Middle frontal gyrus (tissue), 1 donor: ENCODE measurements around the gene FAM107B.
"Not testable (repeated sequence)": the region's sequence is repeated elsewhere in the genome, so short reads cannot be mapped to it uniquely, and the experiment has no call there.

ENCODE experiments used
- DNase-seq: peaks from one replicate; pipeline ENCODE4 v3.0.0-alpha.2; 2015; ENCODE audit warnings: low spot score; ENCODE audit errors: extremely low spot score

The FAM107B gene

GRCh38 chr10:14665865-14666857, 108.5 kb downstream of the FAM107B start:
- DNase-seq = no peak

- peak; percentile 21 for DNase-seq
These were observed 109.4 kb downstream of the FAM107B start for GRCh38 chr10:14665304-14665703.

GRCh38 chr10:14664345-14664744, 110.4 kb downstream of the FAM107B start:
- DNase-seq = no peak

GRCh38 chr10:14661818-14662217, 112.9 kb downstream of the FAM107B start:
- DNase-seq = no peak

- no peak for DNase-seq
These were observed 113.9 kb downstream of the FAM107B start for GRCh38 chr10:14660831-14661230.

GRCh38 chr10:14659626-14660196, 115.0 kb downstream of the FAM107B start:
- DNase-seq = no peak

- not testable (repeated sequence) for DNase-seq
These were observed 115.6 kb downstream of the FAM107B start for GRCh38 chr10:14659137-14659536.

- no peak for DNase-seq
These were observed 116.2 kb downstream of the FAM107B start for GRCh38 chr10:14658331-14659127.

GRCh38 chr10:14656052-14656730, 118.5 kb downstream of the FAM107B start:
- no peak for DNase-seq

- no peak for DNase-seq
These were observed 119.8 kb downstream of the FAM107B start for GRCh38 chr10:14654821-14655382.

GRCh38 chr10:14653271-14654161, 121.2 kb downstream of the FAM107B start:
- no peak for DNase-seq

- DNase-seq = no peak
These were observed 121.9 kb downstream of the FAM107B start for GRCh38 chr10:14652816-14653215.

GRCh38 chr10:14652067-14652466, 122.6 kb downstream of the FAM107B start:
- DNase-seq = no peak

GRCh38 chr10:14649739-14650138, 125.0 kb downstream of the FAM107B start:
- no peak for DNase-seq

- DNase-seq = no peak
These were observed 125.8 kb downstream of the FAM107B start for GRCh38 chr10:14648946-14649345.

GRCh38 chr10:14648005-14648765, 126.5 kb downstream of the FAM107B start:
- DNase-seq = peak; percentile 65

GRCh38 chr10:14645239-14645960, 129.3 kb downstream of the FAM107B start:
- no peak for DNase-seq

GRCh38 chr10:14639637-14640036, 135.1 kb downstream of the FAM107B start:
- DNase-seq = no peak
